CD4-positive, alpha-beta T cell (primary cell): ENCODE results near the gene CYP26C1. TPM values are rescaled to one million over a fixed set of nuclear protein-coding genes. Genes with fewer than 3 reads are reported as not detected.

Experiments
- ATAC-seq: fragments of 200-7000 bp; cut with Tn5 transposase; one replicate; pipeline ENCODE4 v1.10.0; 2022; ENCODE audit warnings: mild to moderate bottlenecking; ENCODE audit not compliant: poor library complexity
- CTCF ChIA-PET: fragments of 350-600 bp; sonication (Branson Sonifier 250); formaldehyde crosslinking; loops from one replicate; lab custom pipeline; 2021; ENCODE audit warnings: antibody characterized with exemption, inconsistent platforms; lab: Charles Lee
- POLR2A ChIA-PET: fragments of 350-600 bp; sonication (Branson Sonifier 250); formaldehyde crosslinking; loops from one replicate; lab custom pipeline; 2021; ENCODE audit warnings: antibody characterized with exemption, inconsistent platforms; lab: Charles Lee
- DNase-seq, 14 experiments: peaks; one replicate each; pipeline ENCODE4 v3.0.0-alpha.2; 2013 to 2020; ENCODE audit warnings: mixed read lengths in 2 of 14
- H3K27ac ChIP-seq, 2 donors: one replicate each; pipeline versions ENCODE4 v1.5.1 to v1.7.0; 2013; ENCODE audit warnings: low read length in 2 of 2, low read depth in 1 of 2, mild to moderate bottlenecking in 1 of 2
- H3K27me3 ChIP-seq, 2 experiments: 1 replicate in 1 of 2; 2 replicates in 1 of 2; pipeline versions ENCODE4 v1.6.1 to v1.7.0; 2013; ENCODE audit warnings: low read length in 2 of 2, control low read depth in 1 of 2, mild to moderate bottlenecking in 1 of 2, moderate library complexity in 1 of 2; ENCODE audit not compliant: insufficient read depth in 2 of 2, control insufficient read depth in 1 of 2
- H3K36me3 ChIP-seq: one replicate; pipeline ENCODE4 v1.6.1; 2013; ENCODE audit warnings: low read length, control low read depth; ENCODE audit not compliant: insufficient read depth
- H3K4me1 ChIP-seq: one replicate; pipeline ENCODE4 v1.6.1; 2013; ENCODE audit warnings: low read length, control low read depth; ENCODE audit not compliant: insufficient read depth
- H3K4me3 ChIP-seq: one replicate; pipeline ENCODE4 v1.5.1; 2013; ENCODE audit warnings: mild to moderate bottlenecking, low read length, moderate library complexity
- H3K9me3 ChIP-seq, 2 experiments: 1 replicate in 1 of 2; 2 replicates in 1 of 2; pipeline versions ENCODE4 v1.6.1 to v1.7.0; 2013; ENCODE audit warnings: low read length in 2 of 2, mild to moderate bottlenecking in 2 of 2, control low read depth in 1 of 2, moderate library complexity in 1 of 2; ENCODE audit not compliant: control insufficient read depth in 1 of 2, insufficient read depth in 1 of 2
- H3K27ac Mint-ChIP-seq: one replicate; pipeline ENCODE4 v1.8.0; 2020; ENCODE audit warnings: mixed read lengths
- H3K27me3 Mint-ChIP-seq: one replicate; pipeline ENCODE4 v1.8.0; 2021; ENCODE audit warnings: mixed read lengths
- H3K36me3 Mint-ChIP-seq: one replicate; pipeline ENCODE4 v1.8.0; 2021; ENCODE audit warnings: low read depth, mixed read lengths
- H3K4me1 Mint-ChIP-seq: one replicate; pipeline ENCODE4 v1.8.0; 2021; ENCODE audit warnings: low read depth, mixed read lengths
- H3K4me3 Mint-ChIP-seq: one replicate; pipeline ENCODE4 v1.8.0; 2020; ENCODE audit warnings: mild to moderate bottlenecking, mixed read lengths
- H3K9me3 Mint-ChIP-seq: one replicate; pipeline ENCODE4 v1.8.0; 2020; ENCODE audit warnings: mixed read lengths
- intact Hi-C, 2 experiments: fragments of 100-400 bp; cut with DNase I in 1 of 2; cut with micrococcal nuclease in 1 of 2; formaldehyde crosslinking; loops; one replicate each; pipeline versions ENCODE4 v1.15.1 to v1.9.0; 2023 to 2025; cut with DNase I, micrococcal nuclease
- polyA plus RNA-seq, 2 donors: library from polyadenylated mRNA; unstranded; fragments of 120-200 nt; gene quantifications; one replicate each; pipeline ENCODE4 v1.2.1, GENCODE V29; 2013
- total RNA-seq, 174 experiments: library from RNA in 2 of 174; stranded (reverse) in 2 of 174; gene quantifications; one replicate each; pipeline ENCODE4 v1.2.3 and lab custom pipeline; 2021 to 2026
- TF ChIP-seq, protein P1 (sequence below): fragments of 200-600 bp; IDR thresholded peaks from one replicate; pipeline ENCODE4 v1.8.0; 2022; ENCODE audit warnings: antibody characterized with exemption, mild to moderate bottlenecking

The CYP26C1 gene, protein sequence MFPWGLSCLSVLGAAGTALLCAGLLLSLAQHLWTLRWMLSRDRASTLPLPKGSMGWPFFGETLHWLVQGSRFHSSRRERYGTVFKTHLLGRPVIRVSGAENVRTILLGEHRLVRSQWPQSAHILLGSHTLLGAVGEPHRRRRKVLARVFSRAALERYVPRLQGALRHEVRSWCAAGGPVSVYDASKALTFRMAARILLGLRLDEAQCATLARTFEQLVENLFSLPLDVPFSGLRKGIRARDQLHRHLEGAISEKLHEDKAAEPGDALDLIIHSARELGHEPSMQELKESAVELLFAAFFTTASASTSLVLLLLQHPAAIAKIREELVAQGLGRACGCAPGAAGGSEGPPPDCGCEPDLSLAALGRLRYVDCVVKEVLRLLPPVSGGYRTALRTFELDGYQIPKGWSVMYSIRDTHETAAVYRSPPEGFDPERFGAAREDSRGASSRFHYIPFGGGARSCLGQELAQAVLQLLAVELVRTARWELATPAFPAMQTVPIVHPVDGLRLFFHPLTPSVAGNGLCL
- total RNA-seq (under 1 TPM in 1 of 2 experiments, not detected in 1; 0.14 TPM), total RNA-seq (lab: John Stamatoyannopoulos, UW) (0 to 0.99 (median 0.19) reads per million in 172 experiments)
- not detected for polyA plus RNA-seq (2013, experiment 1 of 2)
- not detected for polyA plus RNA-seq (2013, experiment 2 of 2)

DNA sequence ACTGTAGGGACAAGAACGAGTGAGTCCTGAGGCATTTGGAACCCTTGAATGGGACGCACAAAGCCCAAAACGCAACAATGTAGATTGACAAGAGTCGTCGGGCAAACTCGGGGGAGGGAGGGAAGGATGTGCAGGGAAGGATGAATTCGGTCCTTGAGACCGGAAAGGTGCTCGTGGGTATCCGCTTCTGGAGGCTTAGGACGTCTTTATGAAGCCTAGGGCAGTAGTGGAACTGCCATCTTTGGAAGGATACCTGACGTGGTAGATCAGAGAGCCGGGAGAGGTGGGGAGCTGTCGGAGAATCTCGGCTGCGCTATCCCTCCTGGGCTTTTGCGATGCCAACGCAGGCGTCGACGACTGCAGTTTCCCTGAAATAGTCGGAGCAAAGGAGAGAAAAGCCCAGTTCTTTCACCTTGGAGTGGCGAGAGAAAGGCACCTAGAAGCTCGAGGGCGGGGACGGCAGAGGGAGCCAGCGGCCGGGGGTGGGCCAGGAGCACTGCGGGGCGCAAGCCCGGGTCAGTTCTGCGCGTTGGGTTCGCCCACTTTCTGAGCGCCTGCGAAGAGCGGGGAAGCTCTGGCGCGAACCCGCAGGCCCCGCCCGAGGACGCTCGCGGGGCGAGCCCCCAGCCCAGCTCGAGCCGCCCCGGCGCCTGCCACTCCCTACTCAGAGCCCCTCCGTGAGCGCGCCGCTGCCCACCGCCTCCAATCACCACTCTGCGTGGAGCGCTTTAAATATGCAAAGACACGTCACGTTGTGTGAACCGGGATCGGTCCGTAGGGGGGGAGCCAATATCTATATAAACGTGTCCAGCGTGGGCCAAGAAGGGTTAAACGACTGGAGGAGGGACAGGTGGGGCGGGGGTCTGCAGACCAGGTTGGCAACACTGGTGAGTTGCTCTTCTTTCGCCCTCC, at the start of gene CYP26C1:
Gene CYP26C1 (plus strand): TSS at position 824 of the 912 bp plus-strand sequence. CDS start 466 bp downstream, outside the sequence.
- ChIA-PET POLR2A (no interaction called here), CTCF (no interaction called here)
- Histone ChIP-seq H3K27me3 (peaks cover 13 to 21% of the 10 kb centered on the region in 2 experiments), H3K36me3 (peaks cover 3% of the 10 kb centered on the region), H3K27ac (no peak within 1 kb of the TSS), H3K4me3 (no peak within 1 kb of the TSS), H3K4me1 (peaks cover 23% of the 10 kb centered on the region), H3K9me3 (peaks cover 0 to 6% of the 10 kb centered on the region in 2 experiments)
- Mint-ChIP-seq H3K4me1 (peaks cover 25% of the 10 kb centered on the region), H3K9me3 (no peaks in the 10 kb centered on the region), H3K4me3 (peak within 1 kb of the TSS; percentile 34), H3K27ac (no peak within 1 kb of the TSS), H3K27me3 (peaks cover 39% of the 10 kb centered on the region), H3K36me3 (peaks cover 34% of the 10 kb centered on the region)
- intact Hi-C loops: no loop called here
- TF ChIP-seq, protein P1, sequence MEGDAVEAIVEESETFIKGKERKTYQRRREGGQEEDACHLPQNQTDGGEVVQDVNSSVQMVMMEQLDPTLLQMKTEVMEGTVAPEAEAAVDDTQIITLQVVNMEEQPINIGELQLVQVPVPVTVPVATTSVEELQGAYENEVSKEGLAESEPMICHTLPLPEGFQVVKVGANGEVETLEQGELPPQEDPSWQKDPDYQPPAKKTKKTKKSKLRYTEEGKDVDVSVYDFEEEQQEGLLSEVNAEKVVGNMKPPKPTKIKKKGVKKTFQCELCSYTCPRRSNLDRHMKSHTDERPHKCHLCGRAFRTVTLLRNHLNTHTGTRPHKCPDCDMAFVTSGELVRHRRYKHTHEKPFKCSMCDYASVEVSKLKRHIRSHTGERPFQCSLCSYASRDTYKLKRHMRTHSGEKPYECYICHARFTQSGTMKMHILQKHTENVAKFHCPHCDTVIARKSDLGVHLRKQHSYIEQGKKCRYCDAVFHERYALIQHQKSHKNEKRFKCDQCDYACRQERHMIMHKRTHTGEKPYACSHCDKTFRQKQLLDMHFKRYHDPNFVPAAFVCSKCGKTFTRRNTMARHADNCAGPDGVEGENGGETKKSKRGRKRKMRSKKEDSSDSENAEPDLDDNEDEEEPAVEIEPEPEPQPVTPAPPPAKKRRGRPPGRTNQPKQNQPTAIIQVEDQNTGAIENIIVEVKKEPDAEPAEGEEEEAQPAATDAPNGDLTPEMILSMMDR: no peak
- ATAC-seq (no peak), DNase-seq (no peak)

DNA sequence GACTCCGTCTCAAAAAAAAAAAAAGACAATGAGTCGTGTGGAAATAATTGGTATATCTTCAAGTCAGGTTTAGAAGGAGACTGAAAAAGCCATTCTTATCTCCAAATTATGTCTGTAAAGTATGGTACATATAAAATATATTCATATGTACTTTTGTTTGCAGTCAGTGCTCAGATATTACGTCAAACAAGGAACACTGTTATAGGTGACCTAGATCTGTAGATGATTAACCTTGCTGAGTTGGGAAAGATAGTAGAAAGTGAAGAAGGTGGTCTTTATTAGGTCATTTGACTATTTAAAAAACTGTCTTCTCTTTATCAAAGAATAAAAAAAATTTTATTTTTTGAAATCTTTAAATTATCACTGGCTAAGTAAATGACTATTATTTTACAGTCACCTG, 44.9 kb upstream of the CYP26C1 start:
- Histone ChIP-seq H3K9me3 (no peaks in the 10 kb centered on the region), H3K36me3 (peaks cover 11% of the 10 kb centered on the region), H3K27ac (no peak overlapping the region), H3K27me3 (no peaks in the 10 kb centered on the region), H3K4me1 (no peaks in the 10 kb centered on the region), H3K4me3 (no peak overlapping the region)
- no peaks in the 10 kb centered on the region for H3K4me1 Mint-ChIP-seq
- no peaks in the 10 kb centered on the region for H3K27me3 Mint-ChIP-seq
- no peak overlapping the region for H3K4me3 Mint-ChIP-seq
- ChIA-PET CTCF (interaction anchor here (0.7 kb wide), 1 partner anchor 141 kb away, joined by 3 read pairs; no protein-coding TSS in a partner anchor), POLR2A (no interaction called here)
- peaks cover 34% of the 10 kb centered on the region for H3K36me3 Mint-ChIP-seq
- no peak for ATAC-seq
- DNase-seq: no peak
- H3K9me3 Mint-ChIP-seq: no peaks in the 10 kb centered on the region
- intact Hi-C loops: no loop called here
- no peak overlapping the region for H3K27ac Mint-ChIP-seq
- TF ChIP-seq, protein P1: no peak

DNA sequence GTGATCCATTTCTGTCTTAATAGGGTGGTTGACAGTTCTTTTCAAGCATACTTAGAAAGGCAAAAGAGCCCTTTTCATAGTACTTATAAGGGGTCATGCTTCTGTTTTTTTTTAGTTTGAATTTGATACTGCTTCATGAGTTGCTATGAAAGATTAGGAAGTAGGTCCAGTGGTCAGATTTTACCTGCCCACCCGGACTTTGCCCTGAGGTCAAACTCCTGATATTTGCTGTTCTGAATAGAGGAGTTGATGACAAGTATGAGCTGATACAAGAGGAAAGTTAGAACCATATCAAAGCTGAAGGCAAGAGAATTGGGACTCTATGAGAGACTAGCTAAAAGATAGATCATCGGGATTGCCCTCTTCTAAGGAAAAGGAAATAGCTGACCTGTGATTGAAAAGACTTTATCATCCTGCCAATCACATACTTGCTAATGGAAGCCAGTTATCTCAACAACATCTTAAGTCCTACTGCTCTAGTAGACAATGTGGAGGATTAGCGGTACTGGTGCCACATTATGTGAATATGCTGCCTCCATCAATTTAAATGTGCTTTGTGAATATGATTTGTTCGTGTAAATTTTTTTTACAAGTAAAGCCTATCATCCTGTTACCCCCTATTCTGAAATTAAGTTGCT, 37.5 kb upstream of the CYP26C1 start:
- POLR2A ChIA-PET: no interaction called here
- H3K36me3 Mint-ChIP-seq: peaks cover 42% of the 10 kb centered on the region
- no peaks in the 10 kb centered on the region for H3K9me3 ChIP-seq
- no peak overlapping the region for H3K4me3 ChIP-seq
- H3K4me1 Mint-ChIP-seq: no peaks in the 10 kb centered on the region
- TF ChIP-seq, protein P1: no peak
- H3K4me1 ChIP-seq: no peaks in the 10 kb centered on the region
- H3K27ac Mint-ChIP-seq: no peak overlapping the region
- ATAC-seq (no peak), DNase-seq (no peak)
- no peaks in the 10 kb centered on the region for H3K27me3 ChIP-seq
- intact Hi-C loops: no loop called here
- CTCF ChIA-PET: interaction anchor here (0.7 to 1.2 kb wide), 2 partner anchors 11 to 92 kb away, joined by 3 read pairs; no protein-coding TSS in a partner anchor
- H3K27me3 Mint-ChIP-seq: no peaks in the 10 kb centered on the region
- no peaks in the 10 kb centered on the region for H3K9me3 Mint-ChIP-seq
- no peak overlapping the region for H3K27ac ChIP-seq
- no peak overlapping the region for H3K4me3 Mint-ChIP-seq
- peaks cover 5% of the 10 kb centered on the region for H3K36me3 ChIP-seq
